Cardiac fibroblast (primary cell): ENCODE results near the gene POLE.

Experiments used
- DNase-seq, 2 donors: peaks; one replicate each; pipeline versions ENCODE4 v3.0.0 to v3.0.0-alpha.2; 2010; ENCODE audit warnings: low read depth in 2 of 2
- H3K4me3 ChIP-seq, 2 donors: replicated peaks in 1 of 2; 1 replicate in 1 of 2; 2 replicates in 1 of 2; pipeline ENCODE4 v1.5.1; 2011; ENCODE audit warnings: low read depth in 2 of 2, low read length in 2 of 2, mild to moderate bottlenecking in 2 of 2, moderate library complexity in 1 of 2
- CTCF ChIP-seq: IDR thresholded peaks from one replicate; pipeline ENCODE4 v1.5.1; 2011; ENCODE audit warnings: low read depth, mild to moderate bottlenecking, low read length, inconsistent platforms

Gene POLE

GRCh38 chr12:132660996-132661395 lies 26.1 kb downstream of the POLE start:
- no peak for DNase-seq
- no peak overlapping the region for H3K4me3 ChIP-seq
- no peak for TF ChIP-seq CTCF

- DNase-seq: no peak
- H3K4me3 ChIP-seq: no peak overlapping the region
- TF ChIP-seq CTCF: no peak
Measured at GRCh38 chr12:132660052-132660451, 27.1 kb downstream of the POLE start.

DNA sequence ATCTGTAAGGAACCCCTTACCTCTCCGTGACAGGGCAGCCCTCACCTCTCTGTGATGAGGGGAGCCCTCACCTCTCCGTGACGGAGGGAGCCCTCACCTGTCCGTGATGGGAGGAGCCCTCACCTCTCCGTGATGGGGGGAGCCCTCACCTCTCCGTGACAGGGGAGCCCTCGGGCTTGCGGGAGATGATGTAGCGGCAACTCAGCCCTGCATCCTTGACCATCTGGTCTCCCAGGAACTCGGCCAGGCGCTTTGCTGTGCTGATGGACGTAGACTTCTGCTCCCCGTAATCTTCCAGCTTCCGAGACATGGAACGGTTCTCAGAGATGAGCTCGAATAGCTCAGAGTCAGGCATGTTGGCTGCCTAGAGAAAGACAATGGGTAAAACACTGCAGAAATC lies 28.0 kb downstream of the POLE start:
- DNase-seq: no peak
- no peak overlapping the region for H3K4me3 ChIP-seq
- TF ChIP-seq CTCF: no peak

DNA sequence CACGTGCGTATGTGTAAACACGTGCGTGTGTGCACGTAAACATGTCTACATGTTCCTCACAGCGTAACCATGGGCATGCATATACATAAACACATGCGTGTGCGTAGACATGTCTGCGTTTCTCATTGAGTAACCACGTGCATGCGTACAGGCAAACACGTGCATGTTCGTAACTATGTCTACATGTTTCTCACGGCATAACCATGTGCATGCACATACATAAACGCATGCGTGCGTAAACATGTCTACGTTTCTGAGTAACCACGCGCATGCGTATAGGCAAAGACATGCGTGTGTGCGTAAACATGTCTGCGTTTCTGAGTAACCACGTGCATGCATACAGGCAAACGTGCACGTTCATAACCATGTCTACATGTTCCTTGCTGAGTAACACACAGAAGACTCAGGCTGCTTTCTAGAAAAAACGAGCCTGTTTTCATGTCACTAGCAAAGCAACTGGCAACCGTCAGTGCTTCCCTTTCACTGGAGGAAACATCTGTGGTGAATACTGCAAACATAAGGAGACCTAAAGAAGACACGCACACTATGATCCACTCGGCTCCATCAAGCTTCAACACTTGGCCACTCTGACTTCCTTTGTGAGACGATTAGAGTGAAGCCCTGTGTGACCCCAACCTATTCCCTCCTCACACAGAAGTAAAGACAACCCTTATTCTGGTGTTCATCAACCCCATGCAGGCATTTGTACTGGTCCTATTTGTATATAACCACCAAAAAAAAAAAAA lies 28.8 kb downstream of the POLE start:
- TF ChIP-seq CTCF: no peak

GRCh38 chr12:132657004-132657727 lies 30.0 kb downstream of the POLE start:
- TF ChIP-seq CTCF: no peak
- H3K4me3 ChIP-seq: no peak overlapping the region

More for the DNA sequence above, 28.8 kb downstream of the POLE start:
- no peak overlapping the region for H3K4me3 ChIP-seq
- no peak for DNase-seq

GRCh38 chr12:132653567-132654290 lies 33.4 kb downstream of the POLE start:
- no peak for DNase-seq
- no peak overlapping the region for H3K4me3 ChIP-seq
- TF ChIP-seq CTCF: no peak

More at GRCh38 chr12:132657004-132657727, 30.0 kb downstream of the POLE start:
- no peak for DNase-seq
